Stomach (tissue), 4 donors: ENCODE measurements around the gene GPX6.

Experiments used
- CTCF ChIP-seq, 7 experiments: fragments of 450-650 bp in 4 of 7; fragments of 200-600 bp in 3 of 7; sonication (generic) in 3 of 7; IDR thresholded peaks; one replicate each; pipeline ENCODE4 v1.5.1; 2016 to 2019; ENCODE audit warnings: antibody characterized with exemption in 7 of 7, control low read depth in 2 of 7, mild to moderate bottlenecking in 1 of 7
- EP300 ChIP-seq: sonication (generic); formaldehyde crosslinking; IDR thresholded peaks from one replicate; pipeline ENCODE4 v1.6.1; 2017; ENCODE audit warnings: antibody characterized with exemption
- POLR2A ChIP-seq, 4 donors: fragments of 450-650 bp; IDR thresholded peaks; one replicate each; pipeline ENCODE4 v1.6.1; 2016; ENCODE audit warnings: antibody characterized with exemption in 4 of 4, control low read depth in 2 of 4, mild to moderate bottlenecking in 1 of 4, moderate library complexity in 1 of 4
- POLR2AphosphoS5 ChIP-seq, 3 donors: sonication (generic); formaldehyde crosslinking; IDR thresholded peaks; one replicate each; pipeline ENCODE4 v1.6.1; 2016; ENCODE audit warnings: antibody characterized with exemption in 3 of 3

- TF ChIP-seq POLR2A (IDR thresholded peaks at IDR 0.05) (no peak), CTCF (IDR thresholded peaks at IDR 0.05) (no peak), EP300 (no peak), POLR2AphosphoS5 (IDR thresholded peaks at IDR 0.05) (no peak)
Observed at GRCh38 chr6:28531479-28532128, 16.0 kb upstream of the GPX6 start.
